ENCODE data around the gene CDIPT. TPM values are rescaled to one million over a fixed set of nuclear protein-coding genes. Genes with fewer than 3 reads are reported as not detected.
A peak's percentile ranks its signal among the peaks of the same experiment; 100 is the strongest.

Gene CDIPT
- polyA plus RNA-seq, 3 donors, result 111 to 120 (median 117) TPM

- no peak for DNase-seq
Measured at GRCh38 chr16:29863669-29863984, 601 bp upstream of the CDIPT start.

- DNase-seq, result no peak
Measured at GRCh38 chr16:29862383-29862883, 593 bp downstream of the CDIPT start.

DNA sequence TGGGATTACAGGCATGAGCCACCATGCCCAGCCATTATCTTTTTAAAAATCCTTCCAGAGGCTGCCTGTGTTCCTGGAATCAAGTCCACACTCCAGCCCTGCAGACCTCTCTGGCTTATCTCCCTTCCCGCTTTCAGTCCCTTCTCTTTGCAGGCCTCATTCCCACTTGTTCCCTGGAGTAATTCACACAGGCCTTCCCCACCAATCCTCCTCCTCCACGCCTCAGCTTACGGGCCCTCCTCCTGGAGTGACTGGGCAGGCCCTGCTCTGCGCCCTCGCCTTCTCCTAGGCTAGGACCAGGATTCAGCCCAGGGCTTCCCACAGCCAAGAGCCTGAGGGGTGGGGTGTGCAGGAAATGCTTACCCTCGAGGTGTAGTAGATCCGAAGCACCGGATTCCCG, 2.8 kb downstream of the CDIPT start:
- DNase-seq, result no peak

- DNase-seq, result no peak
Measured at GRCh38 chr16:29858974-29859373, 4.1 kb downstream of the CDIPT start.

DNA sequence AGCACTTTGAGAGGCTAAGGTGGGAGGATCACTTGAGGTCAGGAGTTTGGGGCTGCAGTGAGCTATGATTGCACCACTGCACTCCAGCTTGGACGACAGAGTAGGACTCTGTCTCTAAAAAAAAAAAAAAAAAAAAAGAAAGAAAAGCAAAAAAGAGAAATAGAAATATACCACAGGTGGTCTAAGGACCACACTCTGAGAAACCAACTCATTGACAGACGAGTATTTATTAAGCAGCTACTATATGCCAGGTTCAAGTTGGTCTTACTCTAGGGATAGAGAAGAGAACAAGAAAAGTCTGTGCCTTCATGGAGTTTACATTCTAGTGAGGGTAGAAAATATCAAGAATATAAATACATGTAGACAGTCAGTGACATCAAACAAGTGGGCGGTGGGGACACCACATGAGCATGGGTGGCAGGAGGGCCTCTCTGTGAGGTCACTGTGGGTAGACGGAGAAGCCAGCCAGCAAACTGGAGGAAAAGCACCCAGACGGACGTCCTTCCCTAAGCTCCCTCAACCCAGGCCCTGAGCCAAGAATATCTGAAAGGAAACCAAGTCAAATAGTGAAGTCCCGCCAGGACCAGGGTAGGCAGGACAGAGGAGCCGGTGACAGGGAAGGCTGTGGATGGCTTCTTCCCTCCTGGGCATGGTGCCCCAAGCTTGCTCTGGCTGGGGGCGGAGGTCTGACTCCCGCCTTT, 4.7 kb downstream of the CDIPT start:
- DNase-seq, result no peak

- DNase-seq, result no peak
Measured at GRCh38 chr16:29857133-29857760, 5.8 kb downstream of the CDIPT start.

- DNase-seq, result no peak
Measured at GRCh38 chr16:29854520-29855100, 8.4 kb downstream of the CDIPT start.

DNA sequence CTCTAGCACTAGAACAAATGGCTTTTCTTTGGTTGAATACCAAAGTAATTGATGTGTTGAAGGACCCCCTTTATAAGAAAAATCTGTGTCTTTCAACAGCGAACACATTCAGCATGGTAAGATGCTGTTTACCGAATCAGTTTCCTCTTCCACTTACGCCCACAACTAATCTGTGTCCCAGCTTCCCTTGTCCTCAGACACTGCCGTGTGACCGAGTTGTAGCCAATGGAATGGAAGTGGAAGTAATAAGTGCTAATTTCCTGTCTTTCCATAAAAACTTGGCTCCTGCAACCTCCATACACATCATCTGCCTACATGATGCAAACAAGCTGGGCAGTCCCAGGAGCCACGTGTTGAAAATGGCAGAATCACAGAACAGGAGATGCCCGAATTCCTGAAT, 10.4 kb downstream of the CDIPT start:
- DNase-seq, result peak; percentile 24

DNA sequence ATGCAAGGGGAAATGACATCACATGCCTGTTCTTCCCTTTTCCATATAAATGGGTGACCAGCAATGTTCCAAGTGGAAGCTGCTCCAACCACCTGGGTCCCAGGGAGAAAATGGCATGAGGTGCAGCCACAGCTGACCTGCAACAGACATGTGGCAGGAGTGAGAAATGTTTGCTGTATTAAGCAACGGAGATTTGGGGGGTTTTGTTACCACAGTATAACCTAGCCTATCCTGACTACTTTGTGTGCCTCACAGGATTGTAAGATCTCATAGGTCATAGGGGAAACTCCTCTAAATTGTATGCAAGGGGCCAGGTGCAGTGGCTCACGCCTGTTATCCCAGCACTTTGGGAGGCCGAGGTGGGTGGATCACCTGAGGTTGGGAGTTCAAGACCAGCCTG, 12.0 kb downstream of the CDIPT start:
- DNase-seq, result no peak

DNA sequence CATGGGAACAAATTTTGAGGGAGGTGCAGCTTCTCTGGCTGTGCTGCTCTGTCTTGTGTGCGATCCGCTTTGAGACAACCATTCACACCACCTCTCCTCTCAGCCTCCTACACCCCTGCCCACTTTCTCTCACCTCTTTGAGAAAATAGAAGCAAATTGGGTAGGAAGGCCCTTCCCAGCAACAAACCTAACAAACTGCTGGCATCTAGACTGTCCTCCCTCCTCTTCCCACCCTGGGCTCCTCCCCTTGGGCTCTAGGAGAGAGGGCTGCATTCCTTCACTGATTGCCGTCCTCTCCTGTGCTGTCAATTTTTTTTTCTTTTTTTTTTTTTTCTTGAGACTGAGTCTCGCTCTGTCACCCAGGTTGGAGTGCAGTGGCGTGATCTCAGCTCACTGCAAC, 13.5 kb downstream of the CDIPT start:
- DNase-seq, result no peak

DNA sequence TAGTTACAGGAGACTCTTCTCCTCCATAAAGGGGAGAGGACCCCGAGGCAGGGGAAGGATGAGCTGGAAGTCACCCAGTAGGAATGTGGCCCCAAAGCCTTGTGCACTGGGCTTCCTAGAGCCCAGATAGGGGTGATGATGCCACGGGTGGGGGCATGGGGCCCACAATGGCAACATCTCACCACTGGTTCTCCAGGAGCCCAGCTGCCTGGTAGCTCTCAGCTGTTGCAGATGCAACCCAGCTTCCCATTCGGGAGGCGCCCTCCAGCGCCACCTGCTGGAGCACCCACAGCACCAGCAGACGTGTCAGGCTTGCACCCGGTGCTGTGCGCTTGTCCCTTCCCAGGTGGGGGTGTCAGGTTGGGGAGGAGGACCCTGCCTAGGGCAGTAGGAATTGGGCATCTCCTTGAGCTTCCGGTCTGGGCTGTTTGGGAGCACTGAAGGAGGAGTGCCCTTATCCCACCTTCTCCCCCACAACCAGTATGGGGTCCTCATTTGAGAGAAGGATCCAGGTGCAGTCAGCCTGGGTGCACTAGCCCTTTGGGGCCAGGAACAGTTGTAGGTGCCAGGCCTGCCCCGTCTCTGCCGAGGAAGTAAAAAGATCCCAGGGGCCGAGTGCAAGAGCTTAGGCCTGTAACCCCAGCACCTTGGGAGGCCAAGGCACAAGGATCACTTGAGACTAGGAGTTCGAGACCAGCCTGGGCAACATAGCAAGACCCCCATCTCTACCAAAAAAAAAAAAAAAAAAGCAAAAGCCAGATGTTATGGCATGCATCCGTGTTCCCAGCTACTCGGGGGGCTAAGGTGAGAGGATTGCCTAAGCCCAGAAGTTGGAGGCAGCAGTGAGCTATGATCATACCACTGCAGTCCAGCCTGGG, 14.4 kb downstream of the CDIPT start:
- no peak for DNase-seq

DNA sequence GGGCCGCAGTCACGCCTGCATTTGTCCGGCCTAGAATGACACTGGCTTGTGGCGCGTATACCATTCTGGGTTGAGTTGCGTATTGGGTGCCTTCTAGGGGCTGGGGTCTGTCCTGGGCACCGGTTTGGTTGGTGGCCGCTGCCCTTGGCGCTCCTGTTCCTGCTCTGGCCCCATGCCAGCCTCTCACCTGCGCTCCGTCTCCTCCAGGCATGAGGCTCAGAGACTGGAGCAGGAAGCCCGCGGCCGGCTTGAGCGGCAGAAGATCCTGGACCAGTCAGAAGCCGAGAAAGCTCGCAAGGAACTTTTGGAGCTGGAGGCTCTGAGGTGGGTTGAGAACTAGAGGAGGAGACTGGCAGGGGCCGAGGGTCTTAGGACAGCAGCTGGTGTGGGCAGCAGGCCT, 17.4 kb downstream of the CDIPT start:
- DNase-seq, result no peak

GRCh38 chr16:29844575-29845331, 18.3 kb downstream of the CDIPT start:
- DNase-seq, result no peak

DNA sequence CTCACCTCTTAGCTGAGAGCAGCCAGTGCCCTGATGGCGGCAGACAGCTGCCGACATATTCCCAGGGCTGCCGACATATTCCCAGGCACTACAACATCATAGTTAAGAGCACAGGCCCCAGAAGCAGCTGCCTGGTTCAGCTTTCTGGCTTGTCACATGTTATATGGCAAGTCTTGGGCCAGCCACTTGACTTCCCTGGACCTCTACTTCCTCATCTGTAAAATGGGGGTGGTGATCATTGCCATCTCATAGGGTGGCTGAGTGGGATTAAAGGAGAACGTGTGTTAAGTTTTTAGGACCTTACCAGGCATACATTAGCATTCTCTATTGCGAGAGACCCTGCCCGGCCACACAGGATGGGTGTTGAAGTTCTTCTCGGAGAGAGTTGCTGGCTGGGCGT, 19.1 kb downstream of the CDIPT start:
- no peak for DNase-seq

- no peak for DNase-seq
Measured at GRCh38 chr16:29842732-29843346, 20.2 kb downstream of the CDIPT start.

DNA sequence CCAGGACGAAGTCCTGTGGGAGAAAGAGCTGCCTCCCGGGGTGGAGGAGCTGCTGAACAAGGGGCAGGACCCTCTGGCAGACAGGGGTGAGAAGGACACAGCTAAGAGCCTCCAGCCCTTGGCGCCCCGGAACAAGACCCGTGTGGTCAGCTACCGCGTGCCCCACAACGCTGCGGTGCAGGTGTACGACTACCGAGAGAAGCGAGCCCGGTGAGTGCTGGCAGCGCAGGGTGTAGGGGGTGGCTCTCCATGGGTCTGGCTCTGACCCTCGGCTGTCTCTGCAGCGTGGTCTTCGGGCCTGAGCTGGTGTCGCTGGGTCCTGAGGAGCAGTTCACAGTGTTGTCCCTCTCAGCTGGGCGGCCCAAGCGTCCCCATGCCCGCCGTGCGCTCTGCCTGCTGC, 21.4 kb downstream of the CDIPT start:
- no peak for DNase-seq

DNA sequence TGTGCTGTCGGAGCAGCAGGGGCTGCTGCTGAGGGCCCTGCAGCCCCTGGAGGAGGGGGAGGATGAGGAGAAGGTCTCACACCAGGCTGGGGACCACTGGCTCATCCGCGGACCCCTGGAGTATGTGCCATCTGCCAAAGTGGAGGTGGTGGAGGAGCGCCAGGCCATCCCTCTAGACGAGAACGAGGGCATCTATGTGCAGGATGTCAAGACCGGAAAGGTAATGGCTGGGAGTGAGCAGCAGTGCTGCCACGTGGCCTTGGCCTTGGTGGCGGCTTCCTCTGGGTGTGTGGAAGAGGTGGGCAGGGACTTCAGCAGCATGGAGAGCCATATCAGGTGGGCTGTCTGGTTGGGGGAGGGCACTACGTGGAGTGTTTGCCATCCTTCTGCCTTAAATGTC, 22.8 kb downstream of the CDIPT start:
- DNase-seq, result no peak

DNA sequence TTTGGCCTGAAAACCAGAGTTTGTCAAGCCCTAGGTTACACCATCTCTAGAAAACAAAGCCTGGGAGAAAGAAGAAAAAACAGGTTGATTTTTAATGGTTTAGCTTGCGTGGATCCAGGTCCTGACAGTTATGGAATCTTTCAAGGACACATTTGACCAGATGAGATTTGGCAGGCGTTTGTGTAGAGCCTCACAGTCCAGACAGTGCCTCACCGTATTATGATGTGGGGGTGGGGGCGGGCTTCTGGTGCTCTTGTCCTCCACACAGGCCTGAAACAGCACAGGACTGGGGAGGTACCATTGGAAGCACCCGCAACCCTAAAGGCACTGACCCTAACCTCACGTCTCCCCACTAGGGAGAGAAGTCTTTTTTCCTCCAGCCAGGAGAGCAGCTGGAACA, 23.2 kb downstream of the CDIPT start:
- no peak for DNase-seq

GRCh38 chr16:29837841-29838240, 25.2 kb downstream of the CDIPT start:
- DNase-seq, result no peak

GRCh38 chr16:29836623-29837022, 26.4 kb downstream of the CDIPT start:
- DNase-seq, result no peak

DNA sequence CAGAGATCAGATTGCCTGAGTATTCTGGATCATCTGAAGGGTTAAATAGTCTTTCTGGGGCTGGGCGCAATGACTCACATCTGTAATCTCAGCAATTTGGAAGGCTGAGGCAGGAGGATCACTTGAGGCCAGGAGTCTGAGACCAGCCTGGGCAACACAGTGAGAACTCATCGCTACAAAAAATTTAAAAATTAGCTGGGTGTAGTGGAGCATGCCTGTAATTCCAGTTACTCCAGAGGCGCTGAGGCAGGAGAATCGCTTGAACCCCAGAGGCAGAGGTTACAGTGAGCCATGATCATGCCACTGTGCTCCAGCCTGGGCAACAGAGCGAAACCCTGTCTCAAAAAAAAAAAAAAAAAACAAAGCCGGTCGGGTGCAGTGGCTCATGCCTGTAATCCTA, 27.1 kb downstream of the CDIPT start:
- DNase-seq, result no peak

All from renal pelvis (tissue), 4 donors.